Activated naive CD8-positive, alpha-beta T cell treated with anti-CD3 and anti-CD28 coated beads for 36 hours (primary cell): ENCODE data around the gene DELE1. TPM values are rescaled to one million over a fixed set of nuclear protein-coding genes. Genes with fewer than 3 reads are reported as not detected.

Experiments
- DNase-seq: peaks from one replicate; pipeline ENCODE4 v3.0.0; 2021
- H3K27ac Mint-ChIP-seq: one replicate; pipeline ENCODE4 v1.8.0; 2022; ENCODE audit warnings: mild to moderate bottlenecking, moderate library complexity, mixed read lengths
- H3K27me3 Mint-ChIP-seq: one replicate; pipeline ENCODE4 v1.8.0; 2022; ENCODE audit warnings: mild to moderate bottlenecking, mixed read lengths
- H3K36me3 Mint-ChIP-seq: one replicate; pipeline ENCODE4 v1.8.0; 2021; ENCODE audit warnings: mild to moderate bottlenecking, mixed read lengths
- H3K4me1 Mint-ChIP-seq: one replicate; pipeline ENCODE4 v1.8.0; 2021; ENCODE audit warnings: mixed read lengths
- H3K4me3 Mint-ChIP-seq: one replicate; pipeline ENCODE4 v1.8.0; 2022; ENCODE audit warnings: mild to moderate bottlenecking, moderate library complexity, mixed read lengths
- H3K9me3 Mint-ChIP-seq: one replicate; pipeline ENCODE4 v1.8.0; 2022; ENCODE audit warnings: mixed read lengths
- total RNA-seq, 2 experiments: library from RNA; stranded (reverse); gene quantifications; one replicate each; pipeline ENCODE4 v1.2.3, GENCODE V29; 2021

The DELE1 gene
- total RNA-seq, 2 experiments from 2014 or later: 46.4 to 51.6 TPM

- no peak for DNase-seq
- Mint-ChIP-seq H3K27me3 (no peaks in the 10 kb centered on the region), H3K4me3 (no peak overlapping the region), H3K4me1 (peaks cover 12% of the 10 kb centered on the region), H3K36me3 (no peaks in the 10 kb centered on the region), H3K9me3 (no peaks in the 10 kb centered on the region), H3K27ac (no peak overlapping the region)
These were observed 26.7 kb downstream of the DELE1 start for GRCh38 chr5:141950207-141951005.

- Mint-ChIP-seq H3K27ac (no peak overlapping the region), H3K36me3 (no peaks in the 10 kb centered on the region), H3K4me3 (no peak overlapping the region), H3K27me3 (no peaks in the 10 kb centered on the region), H3K9me3 (no peaks in the 10 kb centered on the region), H3K4me1 (peaks cover 12% of the 10 kb centered on the region)
- peak; percentile 52 for DNase-seq
These were observed 27.7 kb downstream of the DELE1 start for GRCh38 chr5:141951332-141951781.

- peaks cover 12% of the 10 kb centered on the region for H3K4me1 Mint-ChIP-seq
- no peaks in the 10 kb centered on the region for H3K9me3 Mint-ChIP-seq
- no peak overlapping the region for H3K4me3 Mint-ChIP-seq
- DNase-seq: no peak
- no peaks in the 10 kb centered on the region for H3K36me3 Mint-ChIP-seq
- H3K27me3 Mint-ChIP-seq: no peaks in the 10 kb centered on the region
- no peak overlapping the region for H3K27ac Mint-ChIP-seq
These were observed 28.3 kb downstream of the DELE1 start for GRCh38 chr5:141952020-141952419.

- H3K27ac Mint-ChIP-seq: no peak overlapping the region
- no peaks in the 10 kb centered on the region for H3K27me3 Mint-ChIP-seq
- H3K4me1 Mint-ChIP-seq: peaks cover 29% of the 10 kb centered on the region
- no peak overlapping the region for H3K4me3 Mint-ChIP-seq
- DNase-seq: no peak
- peaks cover 3% of the 10 kb centered on the region for H3K36me3 Mint-ChIP-seq
- no peaks in the 10 kb centered on the region for H3K9me3 Mint-ChIP-seq
These were observed 30.5 kb downstream of the DELE1 start for GRCh38 chr5:141954194-141954593.

GRCh38 chr5:141957367-141957996, 33.8 kb downstream of the DELE1 start:
- Mint-ChIP-seq H3K36me3 (peaks cover 3% of the 10 kb centered on the region), H3K4me1 (peaks cover 37% of the 10 kb centered on the region), H3K9me3 (no peaks in the 10 kb centered on the region), H3K27ac (peak overlapping the region; percentile 79), H3K4me3 (peak overlapping the region; percentile 80), H3K27me3 (no peaks in the 10 kb centered on the region)
- DNase-seq: no peak

GRCh38 chr5:141958113-141958512, 34.4 kb downstream of the DELE1 start, which contains the start of gene PCDH12:
Gene PCDH12, minus strand, starts transcription at chr5:141958202. Its CDS starts 351 bp downstream, at chr5:141957851.
- peak within 1 kb of the TSS; percentile 79 for H3K27ac Mint-ChIP-seq
- peaks cover 37% of the 10 kb centered on the region for H3K4me1 Mint-ChIP-seq
- H3K4me3 Mint-ChIP-seq: peak within 1 kb of the TSS; percentile 80
- H3K36me3 Mint-ChIP-seq: peaks cover 3% of the 10 kb centered on the region
- no peaks in the 10 kb centered on the region for H3K27me3 Mint-ChIP-seq
- H3K9me3 Mint-ChIP-seq: no peaks in the 10 kb centered on the region
- DNase-seq: peak; percentile 37

- no peak for DNase-seq
- Mint-ChIP-seq H3K36me3 (peaks cover 3% of the 10 kb centered on the region), H3K4me1 (peaks cover 37% of the 10 kb centered on the region), H3K9me3 (no peaks in the 10 kb centered on the region), H3K27me3 (no peaks in the 10 kb centered on the region), H3K4me3 (peak overlapping the region; percentile 80), H3K27ac (peak overlapping the region; percentile 79)
These were observed 35.0 kb downstream of the DELE1 start for GRCh38 chr5:141958546-141959172.

GRCh38 chr5:141960018-141960417, 36.3 kb downstream of the DELE1 start:
- no peaks in the 10 kb centered on the region for H3K9me3 Mint-ChIP-seq
- no peaks in the 10 kb centered on the region for H3K27me3 Mint-ChIP-seq
- peaks cover 37% of the 10 kb centered on the region for H3K4me1 Mint-ChIP-seq
- H3K4me3 Mint-ChIP-seq: peak overlapping the region; percentile 3
- peak; percentile 34 for DNase-seq
- H3K36me3 Mint-ChIP-seq: peaks cover 3% of the 10 kb centered on the region
- peak overlapping the region; percentile 52 for H3K27ac Mint-ChIP-seq

GRCh38 chr5:141960449-141961323, 37.0 kb downstream of the DELE1 start:
- no peaks in the 10 kb centered on the region for H3K27me3 Mint-ChIP-seq
- no peak overlapping the region for H3K4me3 Mint-ChIP-seq
- peaks cover 37% of the 10 kb centered on the region for H3K4me1 Mint-ChIP-seq
- peak overlapping the region; percentile 79 for H3K27ac Mint-ChIP-seq
- H3K36me3 Mint-ChIP-seq: peaks cover 3% of the 10 kb centered on the region
- peak; percentile 82 for DNase-seq
- H3K9me3 Mint-ChIP-seq: no peaks in the 10 kb centered on the region

- Mint-ChIP-seq H3K36me3 (peaks cover 3% of the 10 kb centered on the region), H3K9me3 (no peaks in the 10 kb centered on the region), H3K27ac (peak overlapping the region; percentile 32), H3K4me1 (peaks cover 37% of the 10 kb centered on the region), H3K4me3 (no peak overlapping the region), H3K27me3 (no peaks in the 10 kb centered on the region)
- DNase-seq: no peak
These were observed 37.8 kb downstream of the DELE1 start for GRCh38 chr5:141961466-141961865.

GRCh38 chr5:141963701-141964100, 40.0 kb downstream of the DELE1 start:
- no peak for DNase-seq
- no peaks in the 10 kb centered on the region for H3K9me3 Mint-ChIP-seq

GRCh38 chr5:141965071-141965470, 41.4 kb downstream of the DELE1 start:
- DNase-seq: no peak
- Mint-ChIP-seq H3K4me1 (peaks cover 22% of the 10 kb centered on the region), H3K36me3 (peaks cover 2% of the 10 kb centered on the region), H3K9me3 (no peaks in the 10 kb centered on the region), H3K27me3 (no peaks in the 10 kb centered on the region), H3K27ac (no peak overlapping the region), H3K4me3 (no peak overlapping the region)

More at GRCh38 chr5:141963701-141964100, 40.0 kb downstream of the DELE1 start:
- Mint-ChIP-seq H3K4me1 (peaks cover 28% of the 10 kb centered on the region), H3K4me3 (no peak overlapping the region), H3K36me3 (peaks cover 3% of the 10 kb centered on the region), H3K27ac (no peak overlapping the region), H3K27me3 (no peaks in the 10 kb centered on the region)

- Mint-ChIP-seq H3K4me1 (peaks cover 19% of the 10 kb centered on the region), H3K9me3 (no peaks in the 10 kb centered on the region), H3K27ac (no peak overlapping the region), H3K4me3 (no peak overlapping the region), H3K36me3 (peaks cover 4% of the 10 kb centered on the region), H3K27me3 (no peaks in the 10 kb centered on the region)
- no peak for DNase-seq
These were observed 42.7 kb downstream of the DELE1 start for GRCh38 chr5:141966275-141966962.

GRCh38 chr5:141966963-141967333, 43.3 kb downstream of the DELE1 start:
- Mint-ChIP-seq H3K27me3 (no peaks in the 10 kb centered on the region), H3K27ac (no peak overlapping the region), H3K9me3 (no peaks in the 10 kb centered on the region), H3K4me3 (no peak overlapping the region), H3K4me1 (peaks cover 20% of the 10 kb centered on the region), H3K36me3 (peaks cover 6% of the 10 kb centered on the region)
- no peak for DNase-seq
